ENCODE data around the gene NHEJ1. TPM values are rescaled to one million over a fixed set of nuclear protein-coding genes. Genes with fewer than 3 reads are reported as not detected.
A peak's percentile ranks its signal among the peaks of the same experiment; 100 is the strongest.

Gene NHEJ1
- total RNA-seq, 1 experiment from 2014 or later, result 22.3 TPM

GRCh38 chr2:219178377-219179175 is 18.0 kb upstream of the NHEJ1 start:
- TF ChIP-seq FOXK1 (CRISPR knock-in tag; IDR thresholded peaks at IDR 0.05), result 0 out of 2 replicates have a peak, but pooled peaks have one; percentile 8
- no peak for TF ChIP-seq NR1H2 (CRISPR knock-in tag; IDR thresholded peaks at IDR 0.05)
- peak; percentile 57; the same call in 1 of the 2 replicates for TF ChIP-seq HMGXB4 (CRISPR knock-in tag; IDR thresholded peaks at IDR 0.05)
- TF ChIP-seq PREB (CRISPR knock-in tag; IDR thresholded peaks at IDR 0.05; ENCODE audit: borderline replicate concordance), result no peak
- no peak for TF ChIP-seq ZNF512 (CRISPR knock-in tag; IDR thresholded peaks at IDR 0.05; ENCODE audit: borderline replicate concordance)
- no peak for TF ChIP-seq ERG (CRISPR knock-in tag; IDR thresholded peaks at IDR 0.05)
- TF ChIP-seq FOXP4 (CRISPR knock-in tag; IDR thresholded peaks at IDR 0.05), result peak; percentile 54
- TF ChIP-seq MXD4 (CRISPR knock-in tag; IDR thresholded peaks at IDR 0.05; ENCODE audit: borderline replicate concordance), result no peak
- TF ChIP-seq FOXP1 (CRISPR knock-in tag; IDR thresholded peaks at IDR 0.05; ENCODE audit: borderline replicate concordance), result no peak
- 0 out of 2 replicates have a peak, but pooled peaks have one; percentile 38 for TF ChIP-seq ARID4B (CRISPR knock-in tag; IDR thresholded peaks at IDR 0.05; ENCODE audit: borderline replicate concordance)
- H3K4me1 Mint-ChIP-seq, result peaks cover 19% of the 10 kb centered on the region
- H3K4me3 Mint-ChIP-seq, result peak overlapping the region; percentile 84
- no peak overlapping the region; the same call in 1 of the 2 replicates for H3K27ac Mint-ChIP-seq
- H3K9me3 Mint-ChIP-seq, result no peaks in the 10 kb centered on the region
- ATAC-seq (peak; percentile 9), DNase-seq (ENCODE audit: low spot score) (peak; percentile 47)
- POLR2A ChIA-PET, result no interaction called here
- CTCF ChIA-PET, result no interaction called here
- peaks cover 31% of the 10 kb centered on the region for H3K36me3 Mint-ChIP-seq
- no peaks in the 10 kb centered on the region for H3K27me3 Mint-ChIP-seq (ENCODE audit: low read depth)
